Measurements from ENCODE around the gene ELF1. TPM values are rescaled to one million over a fixed set of nuclear protein-coding genes. Genes with fewer than 3 reads are reported as not detected.

ELF1 gene
- total and polyA plus RNA-seq, 2 donors (not counting 3 experiments of a cell fraction or from before 2014, with no cell fraction given), result 31.8 to 61.2 TPM

DNA sequence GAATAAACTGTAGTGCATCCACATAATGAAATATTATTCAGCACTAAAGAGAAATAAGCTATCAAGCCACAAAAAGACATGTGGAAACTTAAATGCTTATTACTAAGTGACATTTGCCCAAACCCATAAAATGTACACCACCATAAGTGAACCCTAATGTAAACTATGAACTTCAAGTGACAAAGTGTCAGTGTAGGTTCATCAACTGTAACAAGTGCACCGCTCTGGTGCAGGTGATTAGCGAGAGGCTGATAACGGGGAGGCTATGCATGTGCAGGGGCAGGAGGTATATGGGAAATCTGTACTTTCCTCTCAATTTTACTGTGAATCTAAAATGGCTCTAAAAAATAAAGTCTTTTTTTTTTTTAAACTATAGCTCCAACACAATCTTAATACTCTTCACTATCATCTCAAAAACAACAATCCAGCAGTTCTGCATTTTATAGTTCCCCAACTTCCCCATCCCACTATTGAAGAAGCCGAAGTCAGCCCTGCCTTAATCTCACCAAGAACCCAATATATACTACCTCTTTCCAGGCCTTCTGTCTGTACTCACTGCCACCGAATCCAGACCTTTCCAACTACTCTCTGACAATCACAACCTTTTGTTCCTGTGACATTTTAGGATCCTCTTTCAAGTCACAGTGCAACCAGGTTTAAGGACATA lies 22.6 kb downstream of the ELF1 start:
- Histone ChIP-seq H3K9ac (replicated peaks; ENCODE audit: extremely low read depth, insufficient read depth, low read length) (no peak overlapping the region), H3K4me1 (ENCODE audit: control insufficient read depth, extremely low read depth, insufficient read depth, low read length) (no peaks in the 10 kb centered on the region), H3K9me3 (replicated peaks; ENCODE audit: control insufficient read depth, insufficient read depth, low read length) (no peaks in the 10 kb centered on the region), H3K27me3 (ENCODE audit: control insufficient read depth in 2 of 2, insufficient read depth in 2 of 2, low read length in 2 of 2) (no peaks in the 10 kb centered on the region), H3K27ac (ENCODE audit: insufficient read depth, low read depth, low read length) (no peak overlapping the region), H3K79me2 (ENCODE audit: control insufficient read depth, insufficient read depth, low read length) (peaks cover 46% of the 10 kb centered on the region), H3K4me2 (ENCODE audit: insufficient read depth, low read length) (no peak overlapping the region), H3K9me1 (replicated peaks; ENCODE audit: control insufficient read depth, extremely low read depth, insufficient read depth, low read length) (no peaks in the 10 kb centered on the region), H4K20me1 (replicated peaks; ENCODE audit: control insufficient read depth, extremely low read depth, insufficient read depth, low read length) (no peaks in the 10 kb centered on the region), H3K4me3 (replicated peaks in 1 of 3; ENCODE audit: insufficient read depth in 1 of 3, low read depth in 1 of 3, low read length in 3 of 3) (no peak overlapping the region), H2AFZ (ENCODE audit: low read depth, low read length) (no peak overlapping the region), H3K36me3 (ENCODE audit: control insufficient read depth in 2 of 2, extremely low read depth in 1 of 2, insufficient read depth in 2 of 2, low read length in 2 of 2) (no peaks in the 10 kb centered on the region)
- no peak for TF ChIP-seq GATA2 (IDR thresholded peaks at IDR 0.05; ENCODE audit: insufficient read depth, insufficient read length, low read depth, low read length)
- no peak for TF ChIP-seq JUN (IDR thresholded peaks at IDR 0.05; ENCODE audit: borderline replicate concordance, insufficient read depth, insufficient read length, low read depth)
- no peak for TF ChIP-seq MYC (IDR thresholded peaks at IDR 0.05; ENCODE audit: low read depth, low read length)
- TF ChIP-seq, protein P1, sequence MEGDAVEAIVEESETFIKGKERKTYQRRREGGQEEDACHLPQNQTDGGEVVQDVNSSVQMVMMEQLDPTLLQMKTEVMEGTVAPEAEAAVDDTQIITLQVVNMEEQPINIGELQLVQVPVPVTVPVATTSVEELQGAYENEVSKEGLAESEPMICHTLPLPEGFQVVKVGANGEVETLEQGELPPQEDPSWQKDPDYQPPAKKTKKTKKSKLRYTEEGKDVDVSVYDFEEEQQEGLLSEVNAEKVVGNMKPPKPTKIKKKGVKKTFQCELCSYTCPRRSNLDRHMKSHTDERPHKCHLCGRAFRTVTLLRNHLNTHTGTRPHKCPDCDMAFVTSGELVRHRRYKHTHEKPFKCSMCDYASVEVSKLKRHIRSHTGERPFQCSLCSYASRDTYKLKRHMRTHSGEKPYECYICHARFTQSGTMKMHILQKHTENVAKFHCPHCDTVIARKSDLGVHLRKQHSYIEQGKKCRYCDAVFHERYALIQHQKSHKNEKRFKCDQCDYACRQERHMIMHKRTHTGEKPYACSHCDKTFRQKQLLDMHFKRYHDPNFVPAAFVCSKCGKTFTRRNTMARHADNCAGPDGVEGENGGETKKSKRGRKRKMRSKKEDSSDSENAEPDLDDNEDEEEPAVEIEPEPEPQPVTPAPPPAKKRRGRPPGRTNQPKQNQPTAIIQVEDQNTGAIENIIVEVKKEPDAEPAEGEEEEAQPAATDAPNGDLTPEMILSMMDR (IDR thresholded peaks at IDR 0.05; ENCODE audit: extremely low read depth in 1 of 2, insufficient read depth in 1 of 2, low read depth in 1 of 2, low read length in 2 of 2), result no peak
- TF ChIP-seq EZH2 (IDR thresholded peaks at IDR 0.05; ENCODE audit: borderline replicate concordance, low read depth, low read length, severe bottlenecking), result no peak
- TF ChIP-seq FOS (IDR thresholded peaks at IDR 0.05; ENCODE audit: borderline replicate concordance, insufficient read depth, low read length), result no peak
- TF ChIP-seq POLR2A (IDR thresholded peaks at IDR 0.05; ENCODE audit: low read depth, low read length), result no peak
- TF ChIP-seq, protein P2, sequence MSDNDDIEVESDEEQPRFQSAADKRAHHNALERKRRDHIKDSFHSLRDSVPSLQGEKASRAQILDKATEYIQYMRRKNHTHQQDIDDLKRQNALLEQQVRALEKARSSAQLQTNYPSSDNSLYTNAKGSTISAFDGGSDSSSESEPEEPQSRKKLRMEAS (IDR thresholded peaks at IDR 0.05; ENCODE audit: insufficient read depth, insufficient read length), result no peak
- TF ChIP-seq POLR2AphosphoS5 (IDR thresholded peaks at IDR 0.05; ENCODE audit: insufficient read depth, low read depth, low read length), result no peak
- no TSS peak for BruUV-seq (replicated peaks)
- CTCF ChIA-PET, result interaction anchor here (1.1 kb wide), 1 partner anchor 55 kb away, joined by 3 read pairs; no protein-coding TSS in a partner anchor
- FAIRE-seq (no peak), DNase-seq (ENCODE audit: low read depth, low spot score) (no peak)
- dilution Hi-C loops (cut with MboI; ENCODE audit: extremely low pct_ligation_motif_present, low sequenced_read_pairs) (no loop called here), intact Hi-C loops (cut with micrococcal nuclease) (no loop called here)
- POLR2A ChIA-PET, result no interaction called here
